ENCODE measurements around the gene ARL5B. TPM values are rescaled to one million over a fixed set of nuclear protein-coding genes. Genes with fewer than 3 reads are reported as not detected.
A peak's percentile ranks its signal among the peaks of the same experiment; 100 is the strongest.

ARL5B gene
- total RNA-seq, 2 experiments from 2014 or later, result 12.2 to 12.7 TPM

DNA sequence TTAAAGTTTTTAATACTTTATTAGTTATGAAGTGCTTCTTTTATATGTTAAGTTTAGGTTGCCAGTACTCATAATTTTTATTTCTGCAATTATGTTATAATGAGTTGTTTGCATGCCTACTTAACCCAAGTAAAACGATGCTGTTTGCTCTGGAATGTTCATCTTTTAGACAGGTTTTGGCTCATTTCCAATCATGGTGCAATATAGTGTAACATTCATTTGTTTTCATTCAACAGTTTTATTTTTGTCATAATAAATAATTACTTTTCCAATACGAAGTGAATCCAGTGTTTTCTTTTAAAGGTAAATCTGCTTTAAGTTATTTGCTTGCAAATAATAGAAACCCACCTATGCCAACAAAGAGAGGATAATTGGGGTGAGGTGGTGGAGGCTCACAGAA is 22.1 kb downstream of the ARL5B start:
- H3K4me1 Mint-ChIP-seq (ENCODE audit: low read depth), result peaks cover 19% of the 10 kb centered on the region
- peaks cover 11% of the 10 kb centered on the region for H3K36me3 Mint-ChIP-seq (ENCODE audit: low read depth)
- no peak overlapping the region for H3K4me3 Mint-ChIP-seq
- no peak for TF ChIP-seq CTCF (IDR thresholded peaks at IDR 0.05)
- H3K27me3 Mint-ChIP-seq, result no peaks in the 10 kb centered on the region
- POLR2A ChIA-PET, result no interaction called here
- intact Hi-C loops (cut with micrococcal nuclease), result no loop called here
- H3K9me3 Mint-ChIP-seq, result no peaks in the 10 kb centered on the region
- CTCF ChIA-PET, result no interaction called here
- DNase-seq, result no peak
- no peak for ATAC-seq
- no peak overlapping the region for H3K27ac Mint-ChIP-seq

DNA sequence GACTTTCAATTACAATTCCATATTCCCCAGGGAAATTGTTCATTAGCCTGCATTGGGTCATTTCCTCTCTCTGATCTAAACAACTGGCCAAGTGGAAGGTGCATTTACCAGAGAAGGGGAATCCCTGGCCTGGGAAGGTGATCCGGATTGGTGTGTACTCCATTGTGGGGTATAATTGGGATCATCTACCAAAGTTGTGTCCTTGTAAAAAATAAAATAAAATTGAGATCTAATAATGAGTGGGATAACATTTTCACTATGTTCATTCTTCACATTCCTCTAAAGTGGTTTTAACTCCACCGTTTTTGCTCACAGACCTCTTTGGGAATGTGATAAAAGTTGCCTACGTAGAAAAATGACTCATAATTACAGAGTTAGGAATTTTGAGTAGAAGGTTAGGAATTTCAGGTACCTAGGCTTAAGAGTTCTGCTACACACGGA is 22.8 kb downstream of the ARL5B start:
- no peak for TF ChIP-seq CTCF (IDR thresholded peaks at IDR 0.05)
- H3K9me3 Mint-ChIP-seq, result no peaks in the 10 kb centered on the region
- peaks cover 11% of the 10 kb centered on the region for H3K36me3 Mint-ChIP-seq (ENCODE audit: low read depth)
- peaks cover 19% of the 10 kb centered on the region for H3K4me1 Mint-ChIP-seq (ENCODE audit: low read depth)
- no peak for DNase-seq
- ATAC-seq, result no peak
- ChIA-PET POLR2A (no interaction called here), CTCF (no interaction called here)
- H3K4me3 Mint-ChIP-seq, result no peak overlapping the region
- H3K27me3 Mint-ChIP-seq, result no peaks in the 10 kb centered on the region
- no peak overlapping the region for H3K27ac Mint-ChIP-seq
- intact Hi-C loops (cut with micrococcal nuclease), result no loop called here

GRCh38 chr10:18683427-18683826 is 24.2 kb downstream of the ARL5B start:
- Mint-ChIP-seq H3K36me3 (ENCODE audit: low read depth) (peaks cover 11% of the 10 kb centered on the region), H3K27ac (no peak overlapping the region), H3K4me1 (ENCODE audit: low read depth) (peaks cover 19% of the 10 kb centered on the region), H3K4me3 (no peak overlapping the region), H3K27me3 (no peaks in the 10 kb centered on the region), H3K9me3 (no peaks in the 10 kb centered on the region)
- intact Hi-C loops (cut with micrococcal nuclease), result no loop called here
- ChIA-PET POLR2A (interaction anchor here (1.8 kb wide), 1 partner anchor 24 kb away, joined by 5 read pairs; the partner anchor contains the start of gene ARL5B), CTCF (no interaction called here)
- no peak for TF ChIP-seq CTCF (IDR thresholded peaks at IDR 0.05)
- ATAC-seq (peak; percentile 60), DNase-seq (no peak)

- no peaks in the 10 kb centered on the region for H3K27me3 Mint-ChIP-seq
- no peak for ATAC-seq
- H3K4me3 Mint-ChIP-seq, result no peak overlapping the region
- TF ChIP-seq CTCF (IDR thresholded peaks at IDR 0.05), result no peak
- peaks cover 11% of the 10 kb centered on the region for H3K36me3 Mint-ChIP-seq (ENCODE audit: low read depth)
- H3K27ac Mint-ChIP-seq, result no peak overlapping the region
- ChIA-PET POLR2A (interaction anchor here (1.8 kb wide), 1 partner anchor 25 kb away, joined by 5 read pairs; the partner anchor contains the start of gene ARL5B), CTCF (no interaction called here)
- peaks cover 19% of the 10 kb centered on the region for H3K4me1 Mint-ChIP-seq (ENCODE audit: low read depth)
- H3K9me3 Mint-ChIP-seq, result no peaks in the 10 kb centered on the region
- intact Hi-C loops (cut with micrococcal nuclease), result no loop called here
- no peak for DNase-seq
These were observed 25.2 kb downstream of the ARL5B start for GRCh38 chr10:18684416-18684815.

- H3K27ac Mint-ChIP-seq, result no peak overlapping the region
- peak; percentile 76 for ATAC-seq
- H3K36me3 Mint-ChIP-seq (ENCODE audit: low read depth), result peaks cover 11% of the 10 kb centered on the region
- ChIA-PET CTCF (no interaction called here), POLR2A (no interaction called here)
- H3K27me3 Mint-ChIP-seq, result no peaks in the 10 kb centered on the region
- TF ChIP-seq CTCF (IDR thresholded peaks at IDR 0.05), result no peak
- H3K9me3 Mint-ChIP-seq, result no peaks in the 10 kb centered on the region
- no peak overlapping the region for H3K4me3 Mint-ChIP-seq
- intact Hi-C loops (cut with micrococcal nuclease), result no loop called here
- peak; percentile 35 for DNase-seq
- peaks cover 19% of the 10 kb centered on the region for H3K4me1 Mint-ChIP-seq (ENCODE audit: low read depth)
These were observed 25.7 kb downstream of the ARL5B start for GRCh38 chr10:18684953-18685352.

Measured in activated CD8-positive, alpha-beta T cell treated with anti-CD3 and anti-CD28 coated beads for 36 hours (primary cell).